ENCODE results near the gene PLEKHB1. TPM values are rescaled to one million over a fixed set of nuclear protein-coding genes. Genes with fewer than 3 reads are reported as not detected.

PLEKHB1 gene
- polyA plus RNA-seq, 1 donor (not counting 4 experiments of a cell fraction or from before 2014, with no cell fraction given), result not detected

GRCh38 chr11:73680687-73681086, 34.3 kb downstream of the PLEKHB1 start:
- Histone ChIP-seq H3K4me3 (ENCODE audit: control insufficient read depth in 2 of 3, extremely low read depth in 1 of 3, insufficient read depth in 2 of 3, low read depth in 1 of 3, low read length in 3 of 3) (no peak overlapping the region), H3K9ac (ENCODE audit: control insufficient read depth, extremely low read depth, insufficient read depth, low read length) (no peak overlapping the region), H3K9me3 (ENCODE audit: control insufficient read depth, low read depth, low read length) (no peaks in the 10 kb centered on the region), H4K20me1 (ENCODE audit: control insufficient read depth, extremely low read depth, insufficient read depth, low read length) (no peaks in the 10 kb centered on the region), H3K79me2 (ENCODE audit: control insufficient read depth, insufficient read depth, low read length) (no peaks in the 10 kb centered on the region), H3K27ac (ENCODE audit: control insufficient read depth, insufficient read depth, low read length) (no peak overlapping the region), H2AFZ (ENCODE audit: control insufficient read depth, low read length) (no peak overlapping the region), H3K27me3 (ENCODE audit: control insufficient read depth, extremely low read depth, insufficient read depth, low read length) (no peaks in the 10 kb centered on the region), H3K36me3 (ENCODE audit: control insufficient read depth in 2 of 2, extremely low read depth in 1 of 2, insufficient read depth in 2 of 2, low read length in 2 of 2) (peaks cover 13 to 14% of the 10 kb centered on the region in 2 experiments), H3K9me1 (ENCODE audit: control insufficient read depth, extremely low read depth, insufficient read depth, low read length) (no peaks in the 10 kb centered on the region), H3K4me1 (ENCODE audit: control insufficient read depth, extremely low read depth, insufficient read depth, low read length) (no peaks in the 10 kb centered on the region), H3K4me2 (ENCODE audit: control insufficient read depth, extremely low read depth, insufficient read depth, low read depth, low read length) (no peak overlapping the region)
- TF ChIP-seq EZH2 (IDR thresholded peaks at IDR 0.05; ENCODE audit: low read length) (no peak), CTCF (optimal IDR thresholded peaks at IDR 0.05 in 1 of 3, IDR thresholded peaks at IDR 0.05 in 1 of 3, conservative IDR thresholded peaks at IDR 0.05 in 1 of 3; ENCODE audit: extremely low read depth in 1 of 3, insufficient read depth in 2 of 3, low read length in 3 of 3) (no peak)
- FAIRE-seq (no peak), DNase-seq (ENCODE audit: low read depth, low spot score) (no peak)
- dilution Hi-C loops (cut with MboI; ENCODE audit: extremely low pct_ligation_motif_present, low sequenced_read_pairs), result no loop called here

GRCh38 chr11:73693899-73694525, 47.6 kb downstream of the PLEKHB1 start:
- no peaks in the 10 kb centered on the region for H3K79me2 ChIP-seq (ENCODE audit: control insufficient read depth, insufficient read depth, low read length)
- H3K4me1 ChIP-seq (ENCODE audit: control insufficient read depth, extremely low read depth, insufficient read depth, low read length), result no peaks in the 10 kb centered on the region
- no peaks in the 10 kb centered on the region for H3K9me1 ChIP-seq (ENCODE audit: control insufficient read depth, extremely low read depth, insufficient read depth, low read length)
- H3K4me2 ChIP-seq (ENCODE audit: control insufficient read depth, extremely low read depth, insufficient read depth, low read depth, low read length), result no peak overlapping the region
- H3K36me3 ChIP-seq (ENCODE audit: control insufficient read depth in 2 of 2, extremely low read depth in 1 of 2, insufficient read depth in 2 of 2, low read length in 2 of 2), result peaks cover 3 to 10% of the 10 kb centered on the region in 2 experiments
- H3K4me3 ChIP-seq (ENCODE audit: control insufficient read depth in 2 of 3, extremely low read depth in 1 of 3, insufficient read depth in 2 of 3, low read depth in 1 of 3, low read length in 3 of 3), result no peak overlapping the region
- no peak overlapping the region for H2AFZ ChIP-seq (ENCODE audit: control insufficient read depth, low read length)
- no peak overlapping the region for H3K27ac ChIP-seq (ENCODE audit: control insufficient read depth, insufficient read depth, low read length)
- dilution Hi-C loops (cut with MboI; ENCODE audit: extremely low pct_ligation_motif_present, low sequenced_read_pairs), result no loop called here
- no peak for DNase-seq (ENCODE audit: low read depth, low spot score)
- H3K9ac ChIP-seq (ENCODE audit: control insufficient read depth, extremely low read depth, insufficient read depth, low read length), result no peak overlapping the region
- no peaks in the 10 kb centered on the region for H4K20me1 ChIP-seq (ENCODE audit: control insufficient read depth, extremely low read depth, insufficient read depth, low read length)
- FAIRE-seq, result no peak
- H3K9me3 ChIP-seq (ENCODE audit: control insufficient read depth, low read depth, low read length), result no peaks in the 10 kb centered on the region
- TF ChIP-seq CTCF (optimal IDR thresholded peaks at IDR 0.05 in 1 of 3, IDR thresholded peaks at IDR 0.05 in 1 of 3, conservative IDR thresholded peaks at IDR 0.05 in 1 of 3; ENCODE audit: extremely low read depth in 1 of 3, insufficient read depth in 2 of 3, low read length in 3 of 3) (no peak), EZH2 (IDR thresholded peaks at IDR 0.05; ENCODE audit: low read length) (no peak)
- no peaks in the 10 kb centered on the region for H3K27me3 ChIP-seq (ENCODE audit: control insufficient read depth, extremely low read depth, insufficient read depth, low read length)

Data from keratinocyte (primary cell).